CD4-positive, alpha-beta T cell treated with Interleukin-17A for 1 hour (primary cell): ENCODE data around the gene SMAD9.
"Not testable (repeated sequence)": the region's sequence is repeated elsewhere in the genome, so short reads cannot be mapped to it uniquely, and the experiment has no call there.

Source experiments
- DNase-seq: peaks from one replicate; pipeline ENCODE4 v3.0.0-alpha.2; 2020

Gene SMAD9

GRCh38 chr13:36910545-36910944, 9.5 kb downstream of the SMAD9 start:
- no peak for DNase-seq

GRCh38 chr13:36907821-36908220, 12.2 kb downstream of the SMAD9 start:
- DNase-seq, result no peak

GRCh38 chr13:36907266-36907665, 12.8 kb downstream of the SMAD9 start:
- DNase-seq, result no peak

- DNase-seq, result no peak
Observed at GRCh38 chr13:36905944-36906343, 14.1 kb downstream of the SMAD9 start.

GRCh38 chr13:36903925-36904595, 16.0 kb downstream of the SMAD9 start:
- no peak for DNase-seq

GRCh38 chr13:36897054-36897616, 22.9 kb downstream of the SMAD9 start:
- no peak for DNase-seq

GRCh38 chr13:36891752-36892151, 28.3 kb downstream of the SMAD9 start:
- no peak for DNase-seq

GRCh38 chr13:36888645-36889044, 31.4 kb downstream of the SMAD9 start:
- no peak for DNase-seq

- no peak for DNase-seq
Observed at GRCh38 chr13:36887758-36888521, 32.1 kb downstream of the SMAD9 start.

- no peak for DNase-seq
Observed at GRCh38 chr13:36885901-36886300, 34.1 kb downstream of the SMAD9 start.

- DNase-seq, result no peak
Observed at GRCh38 chr13:36884235-36884634, 35.8 kb downstream of the SMAD9 start.

- no peak for DNase-seq
Observed at GRCh38 chr13:36883824-36884223, 36.2 kb downstream of the SMAD9 start.

- DNase-seq, result not testable (repeated sequence)
Observed at GRCh38 chr13:36883392-36883791, 36.6 kb downstream of the SMAD9 start.

GRCh38 chr13:36882829-36883390, 37.1 kb downstream of the SMAD9 start:
- no peak for DNase-seq

GRCh38 chr13:36880961-36881360, 39.1 kb downstream of the SMAD9 start:
- no peak for DNase-seq

GRCh38 chr13:36879218-36879938, 40.7 kb downstream of the SMAD9 start:
- no peak for DNase-seq

- DNase-seq, result no peak
Observed at GRCh38 chr13:36875961-36876360, 44.1 kb downstream of the SMAD9 start.

GRCh38 chr13:36875431-36875830, 44.6 kb downstream of the SMAD9 start:
- no peak for DNase-seq

GRCh38 chr13:36872621-36873020, 47.4 kb downstream of the SMAD9 start:
- DNase-seq, result no peak

- no peak for DNase-seq
Observed at GRCh38 chr13:36870050-36870692, 49.9 kb downstream of the SMAD9 start.

GRCh38 chr13:36866232-36866631, 53.8 kb downstream of the SMAD9 start:
- DNase-seq, result no peak

GRCh38 chr13:36865265-36865664, 54.8 kb downstream of the SMAD9 start:
- DNase-seq, result no peak

- DNase-seq, result no peak
Observed at GRCh38 chr13:36862722-36863121, 57.3 kb downstream of the SMAD9 start.
